RWPE1 (cell line): Measurements from ENCODE around the gene TSKU.

Experiments
- CTCF ChIA-PET: fragments of 350-600 bp; sonication (Branson Sonifier 250); formaldehyde crosslinking; extraction: SDS; loops from one replicate; lab custom pipeline; 2021; lab: Yijun Ruan, JAX
- POLR2A ChIA-PET: fragments of 400-600 bp; formaldehyde crosslinking; extraction: SDS; loops from one replicate; lab custom pipeline; 2020; ENCODE audit warnings: antibody characterized with exemption; ENCODE audit not compliant: low non-redundant PET; lab: Yijun Ruan, JAX
- DNase-seq: peaks from one replicate; pipeline ENCODE4 v3.0.0; 2012; ENCODE audit warnings: low spot score
- H3K27ac ChIP-seq: fragments of 450-650 bp; 2 replicates; pipeline ENCODE4 v1.5.1; 2017
- TF ChIP-seq, protein P1 (sequence below): fragments of 450-650 bp; conservative IDR thresholded peaks from 2 replicates; pipeline ENCODE4 v1.5.1; 2017; ENCODE audit warnings: low read depth, mild to moderate bottlenecking

Gene TSKU

DNA sequence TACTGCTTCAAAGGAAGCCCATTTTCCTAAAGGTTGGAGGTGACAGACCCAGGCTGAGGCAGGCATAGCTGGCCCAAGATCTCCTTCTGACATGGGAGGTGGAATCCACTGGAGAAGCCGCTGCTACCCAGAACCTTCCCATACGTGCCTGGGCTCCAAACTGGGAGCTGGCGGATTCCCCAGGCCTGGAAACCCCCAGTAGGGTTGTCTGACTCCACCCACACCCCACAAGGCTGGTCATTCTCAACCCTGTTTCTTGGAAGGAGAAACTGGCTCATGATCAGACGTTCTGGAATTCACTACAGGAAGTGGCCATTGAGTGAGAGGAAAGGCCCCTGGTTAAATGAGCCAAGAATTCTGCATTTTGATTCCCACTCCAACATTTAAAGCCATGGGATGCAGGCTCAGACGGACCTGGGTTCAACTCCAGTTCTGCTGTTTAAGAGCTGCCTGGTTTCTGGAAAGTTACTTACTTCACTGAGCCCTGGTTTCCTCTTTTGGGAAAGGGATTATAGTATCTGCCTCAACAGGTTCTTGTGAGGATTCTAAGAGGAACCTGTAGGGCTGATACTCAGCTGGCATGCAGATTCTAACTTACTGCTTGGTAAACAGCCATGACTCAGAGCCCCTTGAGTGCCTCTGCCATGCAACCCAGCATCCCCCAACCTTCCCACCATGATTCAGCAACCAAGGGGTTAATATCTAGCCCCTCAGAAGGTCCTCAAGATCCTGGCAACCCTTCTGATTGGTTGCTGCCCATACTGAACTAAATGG is 19.4 kb upstream of the TSKU start:
- POLR2A ChIA-PET, result no interaction called here
- TF ChIP-seq, protein P1, sequence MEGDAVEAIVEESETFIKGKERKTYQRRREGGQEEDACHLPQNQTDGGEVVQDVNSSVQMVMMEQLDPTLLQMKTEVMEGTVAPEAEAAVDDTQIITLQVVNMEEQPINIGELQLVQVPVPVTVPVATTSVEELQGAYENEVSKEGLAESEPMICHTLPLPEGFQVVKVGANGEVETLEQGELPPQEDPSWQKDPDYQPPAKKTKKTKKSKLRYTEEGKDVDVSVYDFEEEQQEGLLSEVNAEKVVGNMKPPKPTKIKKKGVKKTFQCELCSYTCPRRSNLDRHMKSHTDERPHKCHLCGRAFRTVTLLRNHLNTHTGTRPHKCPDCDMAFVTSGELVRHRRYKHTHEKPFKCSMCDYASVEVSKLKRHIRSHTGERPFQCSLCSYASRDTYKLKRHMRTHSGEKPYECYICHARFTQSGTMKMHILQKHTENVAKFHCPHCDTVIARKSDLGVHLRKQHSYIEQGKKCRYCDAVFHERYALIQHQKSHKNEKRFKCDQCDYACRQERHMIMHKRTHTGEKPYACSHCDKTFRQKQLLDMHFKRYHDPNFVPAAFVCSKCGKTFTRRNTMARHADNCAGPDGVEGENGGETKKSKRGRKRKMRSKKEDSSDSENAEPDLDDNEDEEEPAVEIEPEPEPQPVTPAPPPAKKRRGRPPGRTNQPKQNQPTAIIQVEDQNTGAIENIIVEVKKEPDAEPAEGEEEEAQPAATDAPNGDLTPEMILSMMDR, result no peak
- peak overlapping the region; percentile 81 for H3K27ac ChIP-seq
- peak; percentile 40 for DNase-seq
- CTCF ChIA-PET, result interaction anchor here (0.6 kb wide), 1 partner anchor 29 kb away, joined by 3 read pairs; no protein-coding TSS in a partner anchor

DNA sequence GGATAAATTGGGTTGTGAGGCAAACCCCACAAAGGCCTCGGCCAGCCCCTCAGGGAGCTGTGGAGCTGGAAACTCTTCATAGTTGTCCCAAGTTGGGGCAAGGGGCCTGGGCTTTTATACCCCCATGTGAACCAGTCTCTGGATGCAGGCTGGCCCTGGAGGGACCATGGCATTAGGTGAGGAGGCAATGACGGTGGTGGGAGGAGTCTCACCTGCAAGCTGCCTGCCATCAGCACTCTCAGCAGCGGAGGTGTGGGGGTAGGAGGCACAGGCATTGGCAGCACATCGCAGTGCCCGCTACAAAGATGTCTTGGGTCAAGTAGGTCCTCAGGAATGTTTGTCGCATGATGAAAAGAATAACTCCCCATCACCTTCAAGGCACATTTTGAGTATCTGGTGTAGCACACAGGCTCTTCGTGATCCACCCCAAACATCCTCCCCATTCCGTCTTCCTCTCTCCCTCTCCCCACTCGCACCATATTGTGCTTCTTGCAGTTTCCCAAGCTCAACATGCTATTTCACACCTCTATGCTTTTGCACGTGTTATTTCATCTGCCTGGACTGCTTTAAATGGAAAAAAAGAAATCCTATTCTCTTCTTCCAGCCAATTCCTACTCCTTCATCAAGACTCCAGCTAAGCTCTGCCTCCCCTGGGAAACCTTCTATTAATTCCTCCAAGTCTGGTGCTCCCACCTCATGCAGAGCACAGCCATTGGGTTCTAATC is 18.1 kb upstream of the TSKU start:
- ChIA-PET POLR2A (no interaction called here), CTCF (no interaction called here)
- no peak for DNase-seq
- H3K27ac ChIP-seq, result peak overlapping the region; percentile 81
- TF ChIP-seq, protein P1, result no peak

DNA sequence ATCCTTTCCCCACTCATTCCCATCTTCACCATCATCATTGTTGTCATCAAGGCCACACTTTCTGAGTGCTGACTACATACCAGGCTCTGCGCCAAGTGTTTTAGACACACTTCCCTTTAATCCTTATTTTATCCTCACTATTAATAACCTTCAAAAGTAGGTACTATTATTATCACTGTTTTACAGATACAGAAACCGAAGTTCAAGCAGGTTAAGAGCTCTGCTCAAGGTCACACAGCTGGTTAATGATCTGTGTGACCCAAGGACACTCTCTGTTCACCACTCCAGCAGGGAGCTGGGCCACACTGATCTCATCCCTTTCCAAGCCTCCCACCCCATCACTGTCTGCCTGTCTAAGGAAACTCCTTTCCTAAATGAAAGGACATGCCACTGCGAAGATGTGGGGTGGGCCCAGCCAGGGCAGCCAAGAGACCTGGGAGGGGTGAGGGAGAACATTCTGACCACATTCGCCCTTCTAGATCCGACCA is 17.2 kb upstream of the TSKU start:
- no peak for DNase-seq
- POLR2A ChIA-PET, result no interaction called here
- TF ChIP-seq, protein P1, result no peak
- CTCF ChIA-PET, result interaction anchor here (0.5 kb wide), 1 partner anchor 257 kb away, joined by 3 read pairs; no protein-coding TSS in a partner anchor
- peak overlapping the region; percentile 89; the same call in 1 of the 2 replicates for H3K27ac ChIP-seq

DNA sequence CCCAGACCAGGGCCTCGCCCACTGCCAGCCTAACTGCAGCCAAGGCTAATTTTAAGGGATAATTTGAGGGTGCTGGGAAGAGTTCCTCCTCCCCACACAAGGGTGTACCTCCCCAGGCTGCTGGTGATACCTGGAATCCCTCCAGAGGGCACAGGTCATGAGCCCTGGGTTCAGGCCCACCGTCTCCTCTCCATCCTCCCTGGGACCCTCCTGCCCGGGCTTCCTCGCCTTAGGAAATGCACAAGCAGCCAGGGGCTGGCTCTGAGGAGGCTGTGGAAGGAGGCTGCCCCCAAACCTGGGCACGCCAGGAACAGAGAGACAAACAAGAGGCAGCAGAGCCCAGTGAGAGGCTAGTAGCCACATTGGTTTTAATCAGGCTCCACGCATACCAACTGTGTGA is 16.6 kb upstream of the TSKU start:
- CTCF ChIA-PET, result interaction anchor here (0.5 kb wide), 1 partner anchor 256 kb away, joined by 3 read pairs; no protein-coding TSS in a partner anchor
- no peak for DNase-seq
- H3K27ac ChIP-seq, result peak overlapping the region; percentile 89; the same call in 1 of the 2 replicates
- TF ChIP-seq, protein P1, result no peak
- POLR2A ChIA-PET, result no interaction called here

DNA sequence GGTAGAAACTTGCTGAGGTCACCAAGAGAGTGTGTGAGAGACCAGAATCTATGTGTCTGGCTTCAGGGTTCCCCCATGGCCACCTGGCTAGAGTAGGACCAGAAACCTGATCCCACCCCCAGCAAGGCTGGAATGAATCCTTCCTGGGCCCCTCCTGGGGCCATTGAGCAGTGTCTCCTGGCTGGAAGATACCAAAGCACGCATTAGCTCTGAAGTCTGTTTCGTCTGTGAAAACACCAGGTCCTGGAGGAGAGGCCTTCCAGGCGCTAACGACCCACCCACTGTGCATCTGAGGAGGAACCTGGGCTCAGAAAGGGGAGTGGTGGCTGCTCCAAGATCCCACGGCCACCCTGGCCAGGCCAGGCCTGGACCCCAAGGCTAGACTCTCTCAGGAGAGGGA is 15.5 kb upstream of the TSKU start:
- ChIA-PET CTCF (no interaction called here), POLR2A (no interaction called here)
- peak overlapping the region; percentile 89 for H3K27ac ChIP-seq
- TF ChIP-seq, protein P1, result no peak
- no peak for DNase-seq

DNA sequence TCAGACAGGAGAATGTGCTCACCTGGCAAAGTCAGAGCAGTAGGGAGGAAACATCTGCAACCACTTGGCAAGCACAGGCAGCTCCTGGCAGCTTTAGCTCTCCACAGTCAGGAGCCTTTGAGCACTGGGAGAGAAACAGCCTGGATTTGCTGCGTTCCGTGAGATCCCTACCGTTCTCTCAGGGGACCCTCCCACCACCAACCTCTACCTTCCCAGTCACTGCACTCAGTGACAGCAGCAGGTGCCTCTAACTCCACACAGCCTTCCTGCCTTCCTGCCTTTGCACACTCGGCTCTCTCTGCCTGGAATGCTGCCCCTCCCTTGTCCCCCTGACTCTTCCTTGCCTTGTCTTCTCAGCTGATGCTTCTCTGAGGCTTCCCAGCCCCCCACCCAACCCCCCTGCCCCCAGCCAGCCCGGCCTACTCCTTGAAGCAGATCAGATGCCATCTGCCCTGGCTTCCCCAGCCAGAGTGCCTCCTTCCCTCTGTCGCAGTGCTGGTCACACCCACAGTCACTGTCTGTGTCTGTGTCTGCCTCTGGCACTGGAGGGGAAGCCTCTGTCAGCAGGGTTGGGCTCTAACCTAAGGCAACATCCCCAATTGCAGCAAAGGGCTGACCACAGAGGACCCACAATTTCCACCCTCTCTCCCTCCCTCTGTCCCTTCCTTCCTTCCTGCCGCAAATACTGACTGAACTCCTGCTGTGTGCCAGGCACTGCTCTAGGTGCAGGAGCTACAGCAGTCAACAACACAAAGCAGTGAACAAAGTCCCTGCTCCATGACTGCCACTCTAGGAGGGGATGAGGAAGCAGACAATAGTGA is 14.9 kb upstream of the TSKU start:
- TF ChIP-seq, protein P1, result no peak
- H3K27ac ChIP-seq, result peak overlapping the region; percentile 89
- ChIA-PET POLR2A (no interaction called here), CTCF (no interaction called here)
- no peak for DNase-seq
